Hypothalamus (tissue), 51 donors: ENCODE measurements around the gene CFAP100.
A peak's percentile ranks its signal among the peaks of the same experiment; 100 is the strongest.

Experiments used
- DNase-seq, 51 donors: peaks; one replicate each; lab custom pipeline; 2025; lab: John Stamatoyannopoulos, UW

Gene CFAP100

GRCh38 chr3:126456766-126457388, 62.2 kb downstream of the CFAP100 start:
- no peak for DNase-seq

- no peak for DNase-seq
These were observed 64.5 kb downstream of the CFAP100 start for GRCh38 chr3:126459111-126459762.

GRCh38 chr3:126459763-126460127, 65.0 kb downstream of the CFAP100 start:
- DNase-seq: no peak

- no peak for DNase-seq
These were observed 65.7 kb downstream of the CFAP100 start for GRCh38 chr3:126460381-126460780.

GRCh38 chr3:126461450-126462070, 66.9 kb downstream of the CFAP100 start:
- DNase-seq: no peak

DNA sequence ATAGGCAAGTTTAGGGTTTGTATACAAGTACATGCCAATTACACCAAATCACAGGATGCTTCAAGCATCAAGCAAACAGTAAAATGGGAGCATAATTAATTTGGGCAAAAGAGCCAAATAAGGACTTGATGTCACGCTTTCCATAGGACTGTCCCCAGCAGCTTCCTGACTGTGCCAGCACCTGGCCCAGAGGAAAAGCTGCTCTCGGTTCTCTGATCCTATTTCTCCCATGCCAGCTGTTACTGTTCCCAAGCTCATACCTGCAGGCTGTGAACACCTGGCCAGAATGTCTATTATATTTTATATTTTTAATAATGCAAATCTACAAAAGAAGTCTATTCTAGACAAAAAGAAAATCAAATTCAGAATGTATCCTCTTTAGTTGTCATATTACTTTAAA, 68.8 kb downstream of the CFAP100 start:
- no peak for DNase-seq

- no peak for DNase-seq
These were observed 69.4 kb downstream of the CFAP100 start for GRCh38 chr3:126464093-126464492.

DNA sequence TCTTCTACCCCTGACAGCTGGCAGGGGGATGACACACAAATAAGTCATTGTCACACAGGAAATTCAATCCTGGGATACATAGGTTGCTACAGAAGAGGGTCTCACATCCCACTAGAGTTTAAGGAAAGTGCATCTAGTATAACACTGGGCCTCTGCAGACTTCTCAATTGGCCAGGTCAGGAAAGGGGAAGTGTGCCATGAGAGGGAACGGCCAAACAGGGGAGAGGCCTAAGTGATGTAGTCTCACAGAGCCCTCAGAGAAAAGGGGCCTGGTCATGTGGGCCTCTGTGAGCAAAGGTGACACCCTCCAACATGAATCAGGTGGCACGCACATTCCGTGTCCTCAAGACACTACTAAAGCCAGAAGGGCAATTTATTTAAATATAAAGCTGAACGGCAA, 69.8 kb downstream of the CFAP100 start:
- DNase-seq: no peak

DNA sequence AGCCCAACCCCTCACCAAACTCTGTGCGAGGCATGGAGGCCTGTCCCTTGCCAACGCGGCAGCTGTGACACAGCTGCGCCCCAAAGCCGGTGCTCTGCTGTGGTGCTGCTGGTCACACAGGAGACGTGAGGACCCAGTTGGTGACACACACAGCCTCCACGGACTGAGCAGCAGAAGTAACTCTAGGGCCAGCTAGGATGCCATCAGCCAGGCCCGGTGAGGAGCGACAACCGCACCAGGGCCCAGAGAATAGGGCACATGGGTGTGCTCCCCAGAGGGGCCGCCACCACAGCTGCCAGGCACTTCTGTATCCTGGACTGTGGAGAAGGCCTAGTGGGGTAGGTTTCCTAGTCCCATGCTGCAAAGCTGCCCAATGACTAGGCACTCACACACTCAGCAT, 70.3 kb downstream of the CFAP100 start:
- DNase-seq: no peak

DNA sequence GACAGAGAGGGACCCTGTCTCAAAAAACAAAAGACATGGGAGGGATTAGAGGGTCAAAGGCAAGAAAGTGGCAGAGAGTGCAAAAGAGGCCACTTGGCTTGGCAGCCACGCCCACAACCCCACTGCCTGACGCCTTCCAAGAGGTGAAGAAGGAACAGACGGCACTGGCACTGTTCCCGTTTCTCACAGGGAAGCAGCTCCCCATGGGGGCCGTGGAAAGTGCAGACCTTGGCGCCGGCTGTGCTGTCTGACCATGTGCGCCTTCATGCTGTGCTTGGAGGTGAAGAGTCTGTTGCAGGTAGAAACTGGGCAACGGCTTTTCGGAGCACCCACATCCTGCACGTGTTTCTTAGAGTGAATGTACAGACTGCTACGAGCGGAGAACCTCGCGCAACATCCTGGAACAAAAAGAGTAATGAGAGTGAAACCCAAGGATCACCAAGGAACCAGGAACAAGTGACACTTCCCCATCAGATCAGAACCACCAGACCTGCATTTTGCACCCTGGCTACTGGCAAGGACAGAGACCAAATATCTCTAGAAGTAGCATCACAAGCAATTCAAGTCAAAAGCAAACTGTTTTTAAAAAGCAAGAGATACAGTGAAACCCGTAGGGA, 71.3 kb downstream of the CFAP100 start:
- peak in 5 of 51 donors; percentile 10 to 27 (median 18) for DNase-seq

- DNase-seq: no peak
These were observed 72.3 kb downstream of the CFAP100 start for GRCh38 chr3:126466886-126467610.

DNA sequence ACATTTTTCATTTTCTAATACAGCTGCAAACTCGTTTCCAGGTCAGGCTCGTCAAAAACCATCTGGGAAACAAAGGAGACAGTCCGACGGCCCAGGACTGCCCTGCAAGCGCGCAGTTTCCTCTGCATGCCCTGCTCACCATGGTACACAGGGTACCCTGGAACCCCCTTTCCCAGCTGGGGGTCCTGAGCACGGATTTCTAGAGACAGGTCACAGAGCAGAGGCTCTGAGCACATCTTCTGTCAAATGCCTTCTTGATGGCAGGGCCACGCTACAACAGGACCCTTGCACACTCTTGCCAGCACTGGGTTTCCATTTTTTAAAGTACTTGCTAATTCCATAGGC, 72.9 kb downstream of the CFAP100 start:
- no peak for DNase-seq

DNA sequence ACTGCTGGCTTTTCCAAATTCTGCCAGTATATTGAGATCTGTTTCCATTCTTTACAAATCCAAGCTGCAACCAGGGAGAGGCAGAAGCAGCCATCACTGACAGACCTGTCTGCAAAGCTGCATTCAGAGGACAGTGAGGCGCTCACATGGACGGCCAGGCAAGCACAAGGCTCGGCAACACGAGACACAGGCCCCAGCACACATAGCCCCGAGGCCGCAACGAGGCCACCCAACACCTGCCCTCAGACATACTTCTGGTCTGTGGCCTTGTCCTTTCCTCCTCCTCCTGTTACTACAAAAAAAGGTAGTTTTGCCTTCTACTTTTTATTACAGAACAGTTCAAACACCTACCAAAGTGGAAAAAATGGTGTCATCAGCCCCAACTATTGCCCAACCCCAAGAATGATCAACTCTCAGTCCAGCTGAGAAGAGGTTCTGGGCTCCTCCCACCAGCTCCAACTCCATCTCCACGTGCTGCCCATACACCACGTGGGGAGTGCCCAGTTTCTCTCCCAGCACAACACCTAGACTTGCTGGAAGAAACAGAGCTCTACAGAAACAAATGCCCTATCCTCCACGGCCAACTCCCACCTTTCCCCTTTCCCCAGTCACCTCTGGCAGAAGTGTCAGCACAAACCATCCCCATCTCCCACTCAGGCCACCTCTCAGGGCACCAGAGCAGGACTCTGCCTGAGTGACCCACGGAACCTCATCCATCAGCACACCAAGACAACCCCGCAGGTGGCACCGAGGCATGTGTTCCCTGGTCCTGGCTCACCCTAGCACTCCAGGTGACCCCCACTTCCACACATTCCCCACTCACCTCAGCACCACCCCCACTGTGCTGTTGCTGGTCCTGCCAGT, 73.6 kb downstream of the CFAP100 start:
- no peak for DNase-seq

DNA sequence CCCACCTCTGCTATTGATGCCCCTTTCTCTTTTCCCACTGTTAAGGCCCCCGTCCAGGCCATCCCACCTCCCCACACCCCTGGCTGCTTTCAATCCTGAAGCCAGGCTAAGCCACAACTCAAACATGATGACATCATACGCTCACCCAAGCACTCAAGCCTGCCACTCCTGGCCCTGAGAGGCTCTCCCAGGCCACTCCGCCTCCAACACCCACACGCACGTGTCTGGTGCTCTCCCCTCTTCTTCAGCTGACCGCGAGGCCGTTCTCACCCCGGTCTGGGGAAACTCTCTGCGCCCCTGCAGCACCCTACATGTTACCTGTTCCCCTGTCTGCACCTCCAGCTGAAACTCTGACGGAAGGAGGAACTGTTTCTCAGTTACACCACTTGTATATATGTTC, 74.8 kb downstream of the CFAP100 start:
- no peak for DNase-seq

- DNase-seq: peak in 21 of 51 donors; percentile 16 to 65 (median 32)
These were observed 77.7 kb downstream of the CFAP100 start for GRCh38 chr3:126472277-126473006.

GRCh38 chr3:126473292-126474168, 78.8 kb downstream of the CFAP100 start:
- no peak for DNase-seq

DNA sequence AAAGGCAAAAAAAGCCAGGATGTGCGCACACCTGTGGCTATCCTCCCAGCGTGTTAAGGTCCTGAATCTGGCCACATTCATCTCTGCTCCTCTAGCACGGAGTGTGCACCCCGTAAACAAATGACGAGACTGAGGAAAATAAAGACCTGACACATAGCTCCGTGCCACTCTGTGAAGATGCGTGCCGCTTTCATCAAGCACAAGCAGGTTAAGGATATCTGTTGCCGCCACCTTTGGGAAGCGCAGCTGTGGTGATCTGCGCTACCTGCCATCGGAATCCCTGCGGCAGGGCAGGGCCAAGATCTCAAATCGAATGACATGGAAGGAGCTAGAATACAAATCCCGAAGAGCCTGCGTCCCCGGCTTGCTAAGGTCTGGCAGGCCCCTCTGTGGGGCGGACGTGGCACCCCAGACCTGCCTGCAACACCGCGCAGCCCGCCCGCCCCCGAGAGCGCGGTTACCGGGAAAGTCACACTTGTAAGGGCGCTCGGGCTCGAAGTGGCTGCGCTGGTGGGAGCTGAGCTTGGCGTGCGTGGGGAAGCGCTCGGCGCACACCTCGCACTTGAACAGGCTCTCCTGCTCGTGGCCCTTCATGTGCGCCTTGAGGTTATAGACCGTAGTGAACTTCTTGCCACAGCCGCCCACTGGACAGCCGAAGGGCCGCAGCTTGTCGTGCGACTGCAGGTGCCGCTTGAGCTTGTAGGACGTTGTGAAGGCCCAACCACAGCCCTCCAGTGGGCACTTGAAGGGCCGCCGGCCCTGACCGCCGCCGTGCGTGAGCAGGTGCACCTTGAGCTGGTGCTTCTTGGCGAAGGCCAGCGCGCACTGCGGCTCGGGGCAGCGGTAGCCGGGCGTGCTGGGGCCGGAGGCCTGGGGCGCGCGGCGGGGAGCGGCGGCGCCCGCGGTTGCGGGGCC, 80.0 kb downstream of the CFAP100 start:
- DNase-seq: peak in 3 of 51 donors; percentile 19 to 51 (median 40)
